Measurements from ENCODE around the gene NBDY. TPM values are rescaled to one million over a fixed set of nuclear protein-coding genes. Genes with fewer than 3 reads are reported as not detected.

NBDY gene
- total and polyA plus RNA-seq, 2 of the 4 experiments (the other 2 are of a cell fraction), result 3.2 to 61.5 TPM

DNA sequence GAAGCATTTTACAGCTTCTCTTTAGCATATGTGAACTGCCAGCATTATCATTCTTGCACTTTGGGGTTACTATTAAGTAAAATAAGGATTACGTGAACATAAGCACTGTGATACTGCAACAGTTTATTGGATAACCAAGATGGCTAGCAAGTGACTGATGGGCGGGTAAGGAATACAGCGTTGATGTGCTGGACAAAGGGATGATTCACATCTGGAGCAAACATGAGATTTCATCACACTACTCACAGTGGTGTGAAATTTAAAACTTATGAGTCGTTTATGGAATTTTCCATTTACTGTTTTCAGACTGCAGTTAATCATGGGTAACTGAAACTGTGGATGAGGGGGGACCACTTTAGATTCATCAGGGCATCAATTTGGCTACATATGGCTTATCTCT lies 16.0 kb downstream of the NBDY start:
- Histone ChIP-seq H4K8ac (ENCODE audit: low read depth in 2 of 2, low read length in 2 of 2) (no peak overlapping the region), H3K4me1 (ENCODE audit: control insufficient read depth, insufficient read depth, low read length) (no peaks in the 10 kb centered on the region), H3K9me1 (ENCODE audit: insufficient read depth, low read length) (no peaks in the 10 kb centered on the region), H3K79me1 (ENCODE audit: low read depth in 1 of 2, low read length in 2 of 2) (no peaks in the 10 kb centered on the region; a peak in 1 of 4 replicates), H3K27ac (ENCODE audit: insufficient read depth, low read length) (no peak overlapping the region), H2AK5ac (ENCODE audit: low read depth, low read length) (no peak overlapping the region), H2BK20ac (ENCODE audit: low read depth, low read length) (no peak overlapping the region), H3K56ac (ENCODE audit: extremely low read depth, insufficient read depth, low read length) (no peak overlapping the region), H3K9me3 (ENCODE audit: control insufficient read depth, insufficient read depth, low read length) (no peaks in the 10 kb centered on the region), H3K23ac (ENCODE audit: low read depth, low read length) (no peak overlapping the region), H3K18ac (ENCODE audit: low read depth, low read length) (no peak overlapping the region), H4K20me1 (ENCODE audit: insufficient read depth, low read length) (no peaks in the 10 kb centered on the region), H3K4ac (ENCODE audit: low read depth, low read length) (no peak overlapping the region), H3K36me3 (ENCODE audit: control insufficient read depth, insufficient read depth, low read length) (no peaks in the 10 kb centered on the region), H3K4me2 (ENCODE audit: low read depth, low read length) (no peak overlapping the region), H2AK9ac (replicated peaks; ENCODE audit: low read depth, low read length, poor library complexity) (no peak overlapping the region), H3K14ac (replicated peaks; ENCODE audit: low read depth, low read length) (no peak overlapping the region), H4K5ac (ENCODE audit: low read depth, low read length) (no peak overlapping the region), H2BK15ac (ENCODE audit: low read depth, low read length) (no peak overlapping the region), H3K27me3 (ENCODE audit: control insufficient read depth, insufficient read depth, low read length) (no peaks in the 10 kb centered on the region), H3K9ac (ENCODE audit: low read depth, low read length) (no peak overlapping the region), H2AFZ (replicated peaks; ENCODE audit: low read length, poor library complexity) (no peak overlapping the region), H2BK5ac (ENCODE audit: low read depth, low read length, poor library complexity, severe bottlenecking) (no peak overlapping the region), H3K4me3 (ENCODE audit: insufficient read depth, low read depth, low read length) (no peak overlapping the region), H4K91ac (ENCODE audit: insufficient read depth, low read depth, low read length) (no peak overlapping the region), H2BK120ac (ENCODE audit: low read depth, low read length) (no peak overlapping the region)
- dilution Hi-C loops (cut with HindIII; ENCODE audit: low sequenced_read_pairs, unreplicated experiment) (no loop called here), intact Hi-C loops (cut with micrococcal nuclease) (no loop called here), in situ Hi-C loops (cut with MboI; ENCODE audit: low sequenced_read_pairs) (loop anchor here (25.0 kb wide), 1 partner anchor 1583 kb away; no protein-coding TSS in a partner anchor)
- no CpG with 5 or more reads among the region's 4 CpGs for WGBS, 2 experiments (ENCODE audit: extremely low coverage in 2 of 2, insufficient read length in 1 of 2)
- TF ChIP-seq CEBPB (IDR thresholded peaks at IDR 0.05; ENCODE audit: low read depth, low read length) (peak; percentile 74), SMC3 (IDR thresholded peaks at IDR 0.05; ENCODE audit: low read depth, low read length) (no peak)
- TF ChIP-seq, protein P1, sequence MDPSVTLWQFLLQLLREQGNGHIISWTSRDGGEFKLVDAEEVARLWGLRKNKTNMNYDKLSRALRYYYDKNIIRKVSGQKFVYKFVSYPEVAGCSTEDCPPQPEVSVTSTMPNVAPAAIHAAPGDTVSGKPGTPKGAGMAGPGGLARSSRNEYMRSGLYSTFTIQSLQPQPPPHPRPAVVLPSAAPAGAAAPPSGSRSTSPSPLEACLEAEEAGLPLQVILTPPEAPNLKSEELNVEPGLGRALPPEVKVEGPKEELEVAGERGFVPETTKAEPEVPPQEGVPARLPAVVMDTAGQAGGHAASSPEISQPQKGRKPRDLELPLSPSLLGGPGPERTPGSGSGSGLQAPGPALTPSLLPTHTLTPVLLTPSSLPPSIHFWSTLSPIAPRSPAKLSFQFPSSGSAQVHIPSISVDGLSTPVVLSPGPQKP (IDR thresholded peaks at IDR 0.05; ENCODE audit: borderline replicate concordance, low read depth, low read length), result no peak
- POLR2A ChIA-PET (ENCODE audit: unreplicated experiment), result no interaction called here
- DNase-seq (peak; percentile 78), ATAC-seq (ENCODE audit: low read depth) (peak; percentile 74)
- no TSS peak for BruUV-seq (replicated peaks)
- CTCF ChIA-PET, result interaction anchor here (0.7 kb wide), 1 partner anchor 819 kb away, joined by 3 read pairs; no protein-coding TSS in a partner anchor

Data from IMR-90 (cell line).